ENCODE measurements around the gene ADGRF4. TPM values are rescaled to one million over a fixed set of nuclear protein-coding genes. Genes with fewer than 3 reads are reported as not detected.

ADGRF4 gene
- total RNA-seq, 4 donors from 2014 or later: 53.5 to 60.1 (median 58.3) TPM

DNA sequence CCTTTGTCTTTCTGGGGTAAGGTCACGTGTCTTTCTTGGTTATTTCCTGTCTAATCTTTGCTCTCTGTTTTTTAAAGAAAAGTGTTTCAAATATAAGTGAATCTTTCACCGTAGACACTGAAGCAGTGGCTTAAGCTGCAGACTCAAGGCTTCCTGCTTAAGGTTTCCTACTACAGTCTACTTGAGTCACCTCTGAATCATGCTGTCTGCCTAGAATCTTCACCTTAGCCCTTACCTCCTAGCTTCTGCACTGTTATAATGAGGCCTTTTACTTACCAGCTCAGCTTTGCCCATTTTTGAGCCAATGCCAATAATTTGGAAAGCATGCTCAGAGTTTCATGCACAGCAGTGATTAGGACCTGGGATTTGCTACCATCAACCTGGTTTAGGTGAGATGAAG lies 30.6 kb downstream of the ADGRF4 start:
- TF ChIP-seq, protein P1, sequence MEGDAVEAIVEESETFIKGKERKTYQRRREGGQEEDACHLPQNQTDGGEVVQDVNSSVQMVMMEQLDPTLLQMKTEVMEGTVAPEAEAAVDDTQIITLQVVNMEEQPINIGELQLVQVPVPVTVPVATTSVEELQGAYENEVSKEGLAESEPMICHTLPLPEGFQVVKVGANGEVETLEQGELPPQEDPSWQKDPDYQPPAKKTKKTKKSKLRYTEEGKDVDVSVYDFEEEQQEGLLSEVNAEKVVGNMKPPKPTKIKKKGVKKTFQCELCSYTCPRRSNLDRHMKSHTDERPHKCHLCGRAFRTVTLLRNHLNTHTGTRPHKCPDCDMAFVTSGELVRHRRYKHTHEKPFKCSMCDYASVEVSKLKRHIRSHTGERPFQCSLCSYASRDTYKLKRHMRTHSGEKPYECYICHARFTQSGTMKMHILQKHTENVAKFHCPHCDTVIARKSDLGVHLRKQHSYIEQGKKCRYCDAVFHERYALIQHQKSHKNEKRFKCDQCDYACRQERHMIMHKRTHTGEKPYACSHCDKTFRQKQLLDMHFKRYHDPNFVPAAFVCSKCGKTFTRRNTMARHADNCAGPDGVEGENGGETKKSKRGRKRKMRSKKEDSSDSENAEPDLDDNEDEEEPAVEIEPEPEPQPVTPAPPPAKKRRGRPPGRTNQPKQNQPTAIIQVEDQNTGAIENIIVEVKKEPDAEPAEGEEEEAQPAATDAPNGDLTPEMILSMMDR (IDR thresholded peaks at IDR 0.05): no peak
- no peak for TF ChIP-seq POLR2A (IDR thresholded peaks at IDR 0.05)
- no peak overlapping the region for H3K4me3 ChIP-seq (ENCODE audit: low read depth, poor library complexity, severe bottlenecking)
- DNase-seq (ENCODE audit: low spot score in 2 of 2): no peak
- WGBS, 2 donors: 29 to 44% methylated on average over 2 of the region's 2 CpGs
- intact Hi-C loops (cut with DNase I; ENCODE audit: low total_unique reads): no loop called here

DNA sequence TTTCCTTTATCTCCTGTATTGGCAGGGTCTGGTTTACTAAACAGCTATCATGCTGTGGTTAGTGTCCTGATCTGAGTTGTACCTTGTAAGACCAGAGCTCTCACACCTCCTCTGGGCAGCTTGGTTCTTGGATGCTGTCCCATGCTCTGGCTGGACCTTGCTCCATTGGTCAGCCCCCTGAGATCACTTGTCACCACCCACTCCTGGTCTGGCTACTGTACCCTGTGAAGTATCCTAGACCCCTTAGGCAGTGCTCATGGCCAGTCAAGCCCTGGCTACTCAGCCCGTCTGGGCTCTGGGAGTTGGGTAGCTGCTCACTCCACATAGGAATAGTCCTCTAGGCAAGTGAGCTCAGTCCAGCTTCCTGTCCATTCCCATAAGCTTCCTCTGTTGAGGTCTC lies 31.1 kb downstream of the ADGRF4 start:
- no peak for TF ChIP-seq POLR2A (IDR thresholded peaks at IDR 0.05)
- TF ChIP-seq, protein P1 (IDR thresholded peaks at IDR 0.05): no peak
- intact Hi-C loops (cut with DNase I; ENCODE audit: low total_unique reads): no loop called here
- WGBS, 2 donors: 82 to 93% methylated on average over 1 of the region's 1 CpG
- no peak overlapping the region for H3K4me3 ChIP-seq (ENCODE audit: low read depth, poor library complexity, severe bottlenecking)
- DNase-seq (ENCODE audit: low spot score in 2 of 2): no peak

- H3K4me3 ChIP-seq (ENCODE audit: low read depth, poor library complexity, severe bottlenecking): no peak overlapping the region
- WGBS, 2 donors: 26 to 40% methylated on average over 2 of the region's 2 CpGs
- TF ChIP-seq, protein P1 (IDR thresholded peaks at IDR 0.05): no peak
- no peak for TF ChIP-seq POLR2A (IDR thresholded peaks at IDR 0.05)
- intact Hi-C loops (cut with DNase I; ENCODE audit: low total_unique reads): loop anchor here (5.0 kb wide), 1 partner anchor 102 kb away; no protein-coding TSS in a partner anchor
- DNase-seq (ENCODE audit: low spot score in 2 of 2): no peak
These were observed 35.6 kb downstream of the ADGRF4 start for GRCh38 chr6:47733879-47734558.

DNA sequence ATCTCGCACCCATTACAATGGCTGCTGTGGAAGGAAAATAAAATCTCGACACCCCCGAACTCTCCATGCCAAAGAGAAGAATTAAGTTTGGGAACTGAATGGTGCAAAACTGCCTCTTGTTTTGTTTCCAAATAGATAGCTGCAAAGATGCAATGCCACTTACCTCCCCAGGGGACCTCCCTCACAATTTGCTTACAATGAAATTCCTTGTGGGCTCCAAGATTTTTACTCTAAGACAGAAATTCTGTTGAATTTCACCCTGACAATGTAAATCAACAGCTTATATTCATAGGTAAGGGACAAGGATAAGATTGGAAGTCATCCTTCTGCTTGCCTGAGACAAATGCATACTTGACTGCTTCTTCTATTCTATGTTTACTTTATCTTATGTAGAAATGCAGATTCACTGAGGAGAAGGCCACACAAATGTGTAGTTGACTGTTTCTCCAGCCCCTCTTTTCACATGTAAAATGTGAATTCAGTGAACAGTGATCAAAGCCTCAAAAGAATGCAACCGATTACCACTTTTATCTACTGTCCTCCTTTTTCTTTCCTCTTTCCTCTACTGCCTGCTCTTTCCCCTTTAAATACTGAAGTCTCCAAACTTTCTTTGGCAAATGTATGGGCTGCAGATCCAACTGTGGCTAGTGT lies 36.6 kb downstream of the ADGRF4 start:
- H3K4me3 ChIP-seq (ENCODE audit: low read depth, poor library complexity, severe bottlenecking): no peak overlapping the region
- 61 to 76% methylated on average over 4 of the region's 4 CpGs for WGBS, 2 donors
- DNase-seq (ENCODE audit: low spot score in 2 of 2): no peak
- intact Hi-C loops (cut with DNase I; ENCODE audit: low total_unique reads): loop anchor here (5.0 kb wide), 1 partner anchor 103 kb away; no protein-coding TSS in a partner anchor
- TF ChIP-seq POLR2A (IDR thresholded peaks at IDR 0.05): no peak
- TF ChIP-seq, protein P1 (IDR thresholded peaks at IDR 0.05): no peak

DNA sequence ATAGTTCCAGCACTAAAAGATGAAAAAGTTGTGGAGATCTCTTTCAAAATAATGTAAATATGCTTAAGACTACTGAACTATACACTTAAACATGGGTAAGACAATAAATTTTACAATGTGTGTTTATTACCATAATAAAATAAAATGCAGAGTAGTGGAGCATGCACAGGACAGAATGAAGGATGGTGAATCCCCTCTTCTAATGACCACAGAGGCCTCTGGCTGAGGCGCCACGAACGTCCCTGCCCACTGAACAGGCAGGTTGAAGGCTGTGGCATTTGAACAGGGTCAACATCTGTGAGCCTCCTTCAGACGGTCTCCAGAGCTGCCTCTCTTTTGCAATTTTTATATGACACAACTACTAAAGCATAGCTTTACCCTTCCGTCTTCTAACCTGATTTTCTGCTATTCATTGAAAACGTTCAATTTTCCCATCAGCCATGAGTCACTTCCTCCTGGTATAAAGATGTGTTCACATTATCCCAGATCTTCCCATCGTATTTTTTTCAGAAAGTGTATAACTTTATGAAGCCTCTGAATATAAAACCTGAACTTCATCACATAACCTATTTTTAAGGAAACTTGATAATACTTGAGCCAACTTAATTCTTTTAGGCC lies 37.8 kb downstream of the ADGRF4 start:
- H3K4me3 ChIP-seq (ENCODE audit: low read depth, poor library complexity, severe bottlenecking): no peak overlapping the region
- DNase-seq (ENCODE audit: low spot score in 2 of 2): no peak
- TF ChIP-seq POLR2A (IDR thresholded peaks at IDR 0.05): no peak
- TF ChIP-seq, protein P1 (IDR thresholded peaks at IDR 0.05): no peak
- intact Hi-C loops (cut with DNase I; ENCODE audit: low total_unique reads): no loop called here
- 60 to 65% methylated on average over 7 of the region's 7 CpGs for WGBS, 2 donors
